MV-4-11 (cell line): Measurements from ENCODE around the gene ADGRE2.
"Not testable (repeated sequence)": the region's sequence is repeated elsewhere in the genome, so short reads cannot be mapped to it uniquely, and the experiment has no call there.

Experiments
- DNase-seq: peaks from one replicate; lab custom pipeline; 2025; lab: John Stamatoyannopoulos, UW

Gene ADGRE2

GRCh38 chr19:14779151-14779550, 791 bp upstream of the ADGRE2 start:
- peak; percentile 29 for DNase-seq

- not testable (repeated sequence) for DNase-seq
Measured at GRCh38 chr19:14777645-14778044, 715 bp downstream of the ADGRE2 start.

GRCh38 chr19:14775869-14776586, 2.3 kb downstream of the ADGRE2 start:
- DNase-seq, result peak; percentile 86

- not testable (repeated sequence) for DNase-seq
Measured at GRCh38 chr19:14775326-14775725, 3.0 kb downstream of the ADGRE2 start.

GRCh38 chr19:14774373-14774772, 4.0 kb downstream of the ADGRE2 start:
- no peak for DNase-seq

GRCh38 chr19:14773722-14774121, 4.6 kb downstream of the ADGRE2 start:
- DNase-seq, result not testable (repeated sequence)

- no peak for DNase-seq
Measured at GRCh38 chr19:14772995-14773394, 5.4 kb downstream of the ADGRE2 start.

- no peak for DNase-seq
Measured at GRCh38 chr19:14772467-14772866, 5.9 kb downstream of the ADGRE2 start.

GRCh38 chr19:14770944-14771839, 7.2 kb downstream of the ADGRE2 start:
- DNase-seq, result no peak

GRCh38 chr19:14770136-14770535, 8.2 kb downstream of the ADGRE2 start:
- DNase-seq, result no peak

GRCh38 chr19:14769201-14769600, 9.2 kb downstream of the ADGRE2 start:
- no peak for DNase-seq

- no peak for DNase-seq
Measured at GRCh38 chr19:14768001-14768400, 10.4 kb downstream of the ADGRE2 start.

GRCh38 chr19:14767466-14767971, 10.8 kb downstream of the ADGRE2 start:
- no peak for DNase-seq

GRCh38 chr19:14765841-14766240, 12.5 kb downstream of the ADGRE2 start:
- not testable (repeated sequence) for DNase-seq

GRCh38 chr19:14765403-14765802, 13.0 kb downstream of the ADGRE2 start:
- DNase-seq, result not testable (repeated sequence)

- DNase-seq, result no peak
Measured at GRCh38 chr19:14764401-14764800, 14.0 kb downstream of the ADGRE2 start.

GRCh38 chr19:14763497-14764145, 14.7 kb downstream of the ADGRE2 start:
- no peak for DNase-seq

GRCh38 chr19:14762111-14762510, 16.2 kb downstream of the ADGRE2 start:
- no peak for DNase-seq

GRCh38 chr19:14761607-14762006, 16.8 kb downstream of the ADGRE2 start:
- no peak for DNase-seq

- DNase-seq, result no peak
Measured at GRCh38 chr19:14758816-14759215, 19.5 kb downstream of the ADGRE2 start.

GRCh38 chr19:14748601-14749000, 29.8 kb downstream of the ADGRE2 start:
- peak; percentile 76 for DNase-seq

- no peak for DNase-seq
Measured at GRCh38 chr19:14746886-14747285, 31.5 kb downstream of the ADGRE2 start.
